Naive thymus-derived CD4-positive, alpha-beta T cell (primary cell): ENCODE measurements around the gene SSMEM1. TPM values are rescaled to one million over a fixed set of nuclear protein-coding genes. Genes with fewer than 3 reads are reported as not detected.
A peak's percentile ranks its signal among the peaks of the same experiment; 100 is the strongest.

Experiments
- ATAC-seq: fragments of 150-1000 bp; cut with Tn5 transposase; 2 replicates; pipeline ENCODE4 v1.10.0; 2021; ENCODE audit warnings: mild to moderate bottlenecking, moderate library complexity
- CTCF ChIA-PET: fragments of 350-600 bp; sonication (Branson Sonifier 250); formaldehyde crosslinking; loops from one replicate; lab custom pipeline; 2021; ENCODE audit warnings: antibody characterized with exemption; lab: Charles Lee
- POLR2A ChIA-PET: fragments of 350-600 bp; sonication (Branson Sonifier 250); formaldehyde crosslinking; loops from one replicate; lab custom pipeline; 2021; ENCODE audit warnings: antibody characterized with exemption, inconsistent platforms; lab: Charles Lee
- DNase-seq, 9 donors: peaks; one replicate each; pipeline versions ENCODE4 v3.0.0 to v3.0.0-alpha.2; 2020 to 2022; ENCODE audit warnings: mixed read lengths in 1 of 9
- H3K27ac ChIP-seq: one replicate; pipeline ENCODE4 v1.7.0; 2013; ENCODE audit warnings: mild to moderate bottlenecking, low read depth, low read length, moderate library complexity
- H3K27me3 ChIP-seq, 2 donors: one replicate each; pipeline ENCODE4 v1.7.0; 2013; ENCODE audit warnings: low read length in 2 of 2, mild to moderate bottlenecking in 2 of 2, moderate library complexity in 2 of 2; ENCODE audit not compliant: control insufficient read depth in 2 of 2, insufficient read depth in 2 of 2
- H3K36me3 ChIP-seq, 3 experiments: 1 replicate in 2 of 3; 2 replicates in 1 of 3; pipeline ENCODE4 v1.7.0; 2013; ENCODE audit warnings: low read length in 3 of 3, mild to moderate bottlenecking in 3 of 3, moderate library complexity in 1 of 3; ENCODE audit not compliant: insufficient read depth in 3 of 3, control insufficient read depth in 2 of 3
- H3K4me1 ChIP-seq, 2 donors: one replicate each; pipeline ENCODE4 v1.7.0; 2013; ENCODE audit warnings: low read length in 2 of 2, mild to moderate bottlenecking in 2 of 2, moderate library complexity in 1 of 2; ENCODE audit not compliant: control insufficient read depth in 2 of 2, insufficient read depth in 2 of 2
- H3K4me3 ChIP-seq: 2 replicates; pipeline ENCODE4 v1.7.0; 2013; ENCODE audit warnings: mild to moderate bottlenecking, low read length
- H3K9me3 ChIP-seq, 3 experiments: 1 replicate in 2 of 3; 2 replicates in 1 of 3; pipeline ENCODE4 v1.7.0; 2013; ENCODE audit warnings: low read length in 3 of 3; ENCODE audit not compliant: control insufficient read depth in 2 of 3
- H3K27ac Mint-ChIP-seq, 9 donors: one replicate each; pipeline ENCODE4 v1.8.0; 2020 to 2022; ENCODE audit warnings: mixed read lengths in 9 of 9, mild to moderate bottlenecking in 8 of 9, moderate library complexity in 5 of 9, inconsistent platforms in 2 of 9
- H3K27me3 Mint-ChIP-seq, 5 donors: one replicate each; pipeline ENCODE4 v1.8.0; 2021 to 2022; ENCODE audit warnings: mixed read lengths in 5 of 5, mild to moderate bottlenecking in 1 of 5
- H3K36me3 Mint-ChIP-seq, 5 donors: one replicate each; pipeline ENCODE4 v1.8.0; 2020 to 2022; ENCODE audit warnings: mixed read lengths in 5 of 5, mild to moderate bottlenecking in 3 of 5, inconsistent platforms in 1 of 5
- H3K4me1 Mint-ChIP-seq, 7 donors: one replicate each; pipeline ENCODE4 v1.8.0; 2020 to 2022; ENCODE audit warnings: mixed read lengths in 7 of 7, mild to moderate bottlenecking in 3 of 7, inconsistent platforms in 1 of 7
- H3K4me3 Mint-ChIP-seq, 10 donors: one replicate each; pipeline ENCODE4 v1.8.0; 2020 to 2022; ENCODE audit warnings: mild to moderate bottlenecking in 10 of 10, mixed read lengths in 10 of 10, moderate library complexity in 6 of 10, inconsistent platforms in 2 of 10
- H3K9me3 Mint-ChIP-seq, 11 donors: one replicate each; pipeline ENCODE4 v1.8.0; 2020 to 2022; ENCODE audit warnings: mixed read lengths in 11 of 11, mild to moderate bottlenecking in 4 of 11, inconsistent platforms in 1 of 11, moderate library complexity in 1 of 11
- intact Hi-C, 2 donors: fragments of 100-400 bp; cut with micrococcal nuclease; formaldehyde crosslinking; loops; one replicate each; pipeline ENCODE4 v1.15.1; 2023
- polyA plus RNA-seq, 2 donors: library from polyadenylated mRNA; unstranded; fragments of 300-500 nt; fragmentation: Illumina TruSeq; gene quantifications; one replicate each; pipeline ENCODE4 v1.2.3, GENCODE V29; 2021
- total RNA-seq, 6 experiments: library from RNA in 5 of 6; stranded (reverse) in 5 of 6; gene quantifications; 1 replicate in 5 of 6; 2 replicates in 1 of 6; pipeline ENCODE4 v1.2.3 and lab custom pipeline; 2021 to 2026

The SSMEM1 gene
- total and polyA plus RNA-seq, 7 experiments from 2014 or later = not detected

DNA sequence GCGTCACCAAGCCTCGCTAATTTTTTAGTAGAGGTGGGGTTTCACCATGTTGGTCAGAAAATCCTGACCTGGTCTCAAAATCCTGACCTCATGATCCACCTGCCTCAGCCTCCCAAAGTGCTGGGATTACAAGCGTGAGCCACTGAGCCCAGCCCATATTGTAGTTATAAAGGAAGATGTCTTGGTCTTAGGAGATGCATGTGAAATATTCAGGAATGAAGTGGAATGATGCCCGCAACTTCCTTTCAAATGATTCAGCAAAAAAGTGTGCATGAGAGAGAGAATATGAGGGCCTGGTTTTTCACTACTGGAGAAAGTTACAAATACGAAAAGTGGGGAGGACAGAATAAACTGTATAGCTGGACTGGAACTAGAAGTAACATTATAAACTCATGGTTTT is 18.3 kb upstream of the SSMEM1 start:
- ChIA-PET CTCF (interaction anchor here (0.7 kb wide), 1 partner anchor 92 kb away, joined by 3 read pairs; no protein-coding TSS in a partner anchor), POLR2A (no interaction called here)
- no peak for DNase-seq
- peaks cover 0 to 50% (median 24%) of the 10 kb centered on the region in 5 donors for H3K36me3 Mint-ChIP-seq
- H3K27ac Mint-ChIP-seq = no peak overlapping the region
- Histone ChIP-seq H3K27me3 (no peaks in the 10 kb centered on the region), H3K4me3 (no peak overlapping the region), H3K36me3 (peaks cover 0 to 27% (median 0%) of the 10 kb centered on the region in 3 experiments), H3K27ac (no peak overlapping the region), H3K9me3 (no peaks in the 10 kb centered on the region), H3K4me1 (no peaks in the 10 kb centered on the region)
- peaks cover 3 to 12% (median 6%) of the 10 kb centered on the region in 7 donors for H3K4me1 Mint-ChIP-seq
- no peak overlapping the region for H3K4me3 Mint-ChIP-seq
- H3K27me3 Mint-ChIP-seq = no peaks in the 10 kb centered on the region
- H3K9me3 Mint-ChIP-seq = no peaks in the 10 kb centered on the region
- ATAC-seq = no peak
- intact Hi-C loops = no loop called here

- no peak overlapping the region for H3K27ac Mint-ChIP-seq
- ChIA-PET POLR2A (no interaction called here), CTCF (interaction anchor here (0.6 to 1.1 kb wide), 2 partner anchors 13 to 641 kb away, joined by 3 to 4 read pairs; partner anchors contain the start of gene TMEM209)
- H3K27me3 Mint-ChIP-seq = no peaks in the 10 kb centered on the region
- peaks cover 0 to 25% (median 0%) of the 10 kb centered on the region in 3 experiments for H3K36me3 ChIP-seq
- no peak overlapping the region for H3K27ac ChIP-seq
- ATAC-seq = no peak
- H3K9me3 Mint-ChIP-seq = no peaks in the 10 kb centered on the region
- peaks cover 3 to 12% (median 6%) of the 10 kb centered on the region in 7 donors for H3K4me1 Mint-ChIP-seq
- H3K4me3 Mint-ChIP-seq = no peak overlapping the region
- H3K9me3 ChIP-seq = no peaks in the 10 kb centered on the region
- H3K27me3 ChIP-seq = no peaks in the 10 kb centered on the region
- no peaks in the 10 kb centered on the region for H3K4me1 ChIP-seq
- intact Hi-C loops = no loop called here
- DNase-seq = no peak
- peaks cover 0 to 48% (median 28%) of the 10 kb centered on the region in 5 donors for H3K36me3 Mint-ChIP-seq
- H3K4me3 ChIP-seq = no peak overlapping the region
These were observed 15.9 kb upstream of the SSMEM1 start for GRCh38 chr7:130191791-130192190.

GRCh38 chr7:130195396-130195795 is 12.3 kb upstream of the SSMEM1 start:
- ATAC-seq = no peak
- Mint-ChIP-seq H3K27me3 (no peaks in the 10 kb centered on the region), H3K4me1 (peaks cover 2 to 14% (median 10%) of the 10 kb centered on the region in 7 donors), H3K27ac (no peak overlapping the region), H3K36me3 (peaks cover 6 to 50% (median 44%) of the 10 kb centered on the region in 5 donors), H3K4me3 (no peak overlapping the region), H3K9me3 (no peaks in the 10 kb centered on the region)
- intact Hi-C loops = no loop called here
- H3K4me3 ChIP-seq = no peak overlapping the region
- ChIA-PET POLR2A (interaction anchor here (1.7 kb wide), 1 partner anchor 10 kb away, joined by 4 read pairs; the partner anchor contains the start of gene TMEM209), CTCF (no interaction called here)
- H3K27me3 ChIP-seq = no peaks in the 10 kb centered on the region
- H3K4me1 ChIP-seq = no peaks in the 10 kb centered on the region
- H3K36me3 ChIP-seq = peaks cover 3 to 25% (median 4%) of the 10 kb centered on the region in 3 experiments
- DNase-seq = no peak
- H3K27ac ChIP-seq = no peak overlapping the region
- H3K9me3 ChIP-seq = no peaks in the 10 kb centered on the region

DNA sequence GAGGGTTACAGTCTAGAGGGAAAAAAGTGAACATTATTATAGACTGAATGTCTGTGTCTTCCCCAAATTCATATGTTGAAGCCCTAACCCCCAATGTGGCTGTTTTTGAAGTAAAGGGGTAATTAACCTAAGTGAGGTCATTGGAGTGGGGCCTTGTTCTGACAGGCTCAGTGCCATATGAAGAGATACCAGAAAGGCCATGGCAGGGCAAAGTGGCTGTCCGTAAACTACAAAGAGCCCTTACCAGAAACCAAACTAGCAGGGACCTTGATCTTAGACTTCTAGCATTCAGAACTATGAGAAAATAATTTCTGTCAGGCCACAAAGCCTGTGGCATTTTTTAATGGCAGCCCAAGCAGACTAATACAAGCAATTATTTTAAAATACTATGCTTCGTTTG is 11.2 kb upstream of the SSMEM1 start:
- H3K27ac Mint-ChIP-seq = peak overlapping the region in 2 of 9 donors; percentile 12 to 51
- intact Hi-C loops = no loop called here
- H3K4me3 ChIP-seq = no peak overlapping the region
- no peak for DNase-seq
- H3K27me3 ChIP-seq = no peaks in the 10 kb centered on the region
- ATAC-seq = no peak
- peaks cover 6 to 55% (median 46%) of the 10 kb centered on the region in 5 donors for H3K36me3 Mint-ChIP-seq
- H3K4me1 Mint-ChIP-seq = peaks cover 4 to 19% (median 15%) of the 10 kb centered on the region in 7 donors
- peaks cover 4 to 23% (median 5%) of the 10 kb centered on the region in 3 experiments for H3K36me3 ChIP-seq
- no peak overlapping the region for H3K4me3 Mint-ChIP-seq
- no peak overlapping the region for H3K27ac ChIP-seq
- no peaks in the 10 kb centered on the region for H3K9me3 ChIP-seq
- H3K27me3 Mint-ChIP-seq = no peaks in the 10 kb centered on the region
- H3K9me3 Mint-ChIP-seq = no peaks in the 10 kb centered on the region
- no peaks in the 10 kb centered on the region for H3K4me1 ChIP-seq
- ChIA-PET CTCF (no interaction called here), POLR2A (interaction anchor here (1.7 kb wide), 1 partner anchor 8 kb away, joined by 4 read pairs; the partner anchor contains the start of gene TMEM209)

DNA sequence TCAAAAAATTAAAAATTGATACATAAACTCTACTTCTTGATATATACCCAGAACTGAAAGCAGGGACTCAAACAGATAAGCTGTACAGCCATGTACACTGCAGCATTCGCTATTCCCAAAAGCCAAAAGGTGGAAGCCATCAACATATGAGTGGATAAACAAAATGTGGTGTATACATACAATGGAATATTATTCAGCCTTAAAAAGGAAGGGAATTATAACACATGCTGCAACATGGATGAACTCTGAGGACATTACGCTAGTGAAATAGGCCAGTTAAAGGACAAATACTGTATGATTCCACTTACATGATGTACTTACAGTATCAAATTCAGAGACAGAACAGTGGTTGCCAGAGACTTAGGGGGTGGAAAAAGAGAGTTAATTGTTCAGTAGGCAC is 10.6 kb upstream of the SSMEM1 start:
- Mint-ChIP-seq H3K4me3 (no peak overlapping the region), H3K36me3 (peaks cover 6 to 56% (median 46%) of the 10 kb centered on the region in 5 donors), H3K27ac (no peak overlapping the region), H3K27me3 (no peaks in the 10 kb centered on the region), H3K9me3 (no peaks in the 10 kb centered on the region), H3K4me1 (peaks cover 5 to 24% (median 20%) of the 10 kb centered on the region in 7 donors)
- H3K9me3 ChIP-seq = no peaks in the 10 kb centered on the region
- peaks cover 4 to 29% (median 11%) of the 10 kb centered on the region in 3 experiments for H3K36me3 ChIP-seq
- POLR2A ChIA-PET = no interaction called here
- intact Hi-C loops = no loop called here
- no peaks in the 10 kb centered on the region for H3K4me1 ChIP-seq
- no peak for DNase-seq
- CTCF ChIA-PET = no interaction called here
- H3K4me3 ChIP-seq = no peak overlapping the region
- H3K27ac ChIP-seq = no peak overlapping the region
- no peak for ATAC-seq
- H3K27me3 ChIP-seq = no peaks in the 10 kb centered on the region

DNA sequence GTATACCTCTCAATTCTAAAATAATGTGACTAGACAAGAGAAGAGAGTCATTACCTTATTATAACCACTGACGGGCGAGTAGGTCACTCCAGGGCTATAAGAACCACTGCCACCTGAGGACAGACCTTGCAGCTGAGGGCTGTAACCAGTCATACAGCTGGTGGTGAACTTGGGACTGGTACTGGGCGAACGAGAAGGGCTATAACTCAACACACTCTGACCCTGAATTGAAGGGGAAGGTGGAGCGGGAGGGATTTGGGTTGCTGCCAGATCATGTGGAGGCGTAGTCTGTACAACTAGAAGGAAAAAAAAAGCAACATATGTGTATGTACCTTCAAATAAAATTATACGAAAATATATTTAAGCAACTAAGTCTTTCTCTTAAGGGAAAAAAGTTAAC is 5.9 kb upstream of the SSMEM1 start:
- no peak overlapping the region for H3K27ac Mint-ChIP-seq

More for the DNA sequence above, 5.9 kb upstream of the SSMEM1 start:
- peaks cover 11 to 42% (median 33%) of the 10 kb centered on the region in 5 donors for H3K36me3 Mint-ChIP-seq
- peaks cover 17 to 55% (median 46%) of the 10 kb centered on the region in 7 donors for H3K4me1 Mint-ChIP-seq
- ATAC-seq (no peak), DNase-seq (no peak)
- no peaks in the 10 kb centered on the region for H3K27me3 Mint-ChIP-seq
- H3K4me3 Mint-ChIP-seq = peak overlapping the region in 3 of 10 donors; percentile 20 to 51 (median 29)
- H3K4me3 ChIP-seq = no peak overlapping the region
- H3K27me3 ChIP-seq = no peaks in the 10 kb centered on the region
- no peaks in the 10 kb centered on the region for H3K9me3 Mint-ChIP-seq
- CTCF ChIA-PET = no interaction called here
- H3K36me3 ChIP-seq = peaks cover 4 to 29% (median 20%) of the 10 kb centered on the region in 3 experiments
- peaks cover 11 to 14% of the 10 kb centered on the region in 2 donors for H3K4me1 ChIP-seq
- H3K9me3 ChIP-seq = no peaks in the 10 kb centered on the region
- intact Hi-C loops = loop anchor here in 1 of 2 donors (5.0 to 10.0 kb wide), 3 partner anchors 241 to 977 kb away; partner anchors contain the start of genes AHCYL2, CEP41 and NRF1
- POLR2A ChIA-PET = no interaction called here
- H3K27ac ChIP-seq = no peak overlapping the region
